Measurements from ENCODE around the gene SCOC. TPM values are rescaled to one million over a fixed set of nuclear protein-coding genes. Genes with fewer than 3 reads are reported as not detected.

Gene SCOC
- total RNA-seq, 1 experiment from 2014 or later: 49.2 TPM

GRCh38 chr4:140374130-140374477 lies 658 bp downstream of the SCOC start:
- POLR2A ChIA-PET: interaction anchor here (0.9 to 4.5 kb wide), 22 partner anchors 9 to 708 kb away, joined by 3 to 52 read pairs (median 6); partner anchors contain the start of genes CLGN, ELMOD2 and MGST2

GRCh38 chr4:140382732-140383131 lies 9.3 kb downstream of the SCOC start:
- CTCF ChIA-PET: interaction anchor here (0.9 to 1.3 kb wide), 2 partner anchors 8 to 23 kb away, joined by 3 read pairs; no protein-coding TSS in a partner anchor
- POLR2A ChIA-PET: interaction anchor here (3.9 kb wide), 1 partner anchor 9 kb away, joined by 23 read pairs; the partner anchor contains the start of gene SCOC
- BruUV-seq (replicated peaks): no TSS peak
- peaks cover 26% of the 10 kb centered on the region for H3K36me3 Mint-ChIP-seq (ENCODE audit: insufficient read depth, unreplicated experiment)
- H3K9me3 Mint-ChIP-seq (ENCODE audit: unreplicated experiment): no peaks in the 10 kb centered on the region
- no peaks in the 10 kb centered on the region for H3K27me3 Mint-ChIP-seq (ENCODE audit: insufficient read depth, unreplicated experiment)
- H3K27ac Mint-ChIP-seq (ENCODE audit: low read depth, unreplicated experiment): no peak overlapping the region
- intact Hi-C loops (cut with micrococcal nuclease): no loop called here
- no peak overlapping the region for H3K4me3 Mint-ChIP-seq (ENCODE audit: unreplicated experiment)
- peaks cover under 1% of the 10 kb centered on the region for H3K4me1 Mint-ChIP-seq (ENCODE audit: insufficient read depth, unreplicated experiment)
- TF ChIP-seq CTCF (IDR thresholded peaks at IDR 0.05; ENCODE audit: unreplicated experiment): no peak
- no peak for DNase-seq (ENCODE audit: unreplicated experiment)

More at GRCh38 chr4:140374130-140374477, 658 bp downstream of the SCOC start:
- Mint-ChIP-seq H3K36me3 (ENCODE audit: insufficient read depth, unreplicated experiment) (no peaks in the 10 kb centered on the region), H3K9me3 (ENCODE audit: unreplicated experiment) (no peaks in the 10 kb centered on the region), H3K4me1 (ENCODE audit: insufficient read depth, unreplicated experiment) (peaks cover 34% of the 10 kb centered on the region), H3K27me3 (ENCODE audit: insufficient read depth, unreplicated experiment) (no peaks in the 10 kb centered on the region), H3K27ac (ENCODE audit: low read depth, unreplicated experiment) (no peak overlapping the region), H3K4me3 (ENCODE audit: unreplicated experiment) (no peak overlapping the region)
- intact Hi-C loops (cut with micrococcal nuclease): loop anchor here (5.0 kb wide), 1 partner anchor 383 kb away; the partner anchor contains the start of gene TBC1D9
- peak; percentile 45 for DNase-seq (ENCODE audit: unreplicated experiment)
- BruUV-seq (replicated peaks): no TSS peak
- CTCF ChIA-PET: interaction anchor here (0.6 to 4.5 kb wide), 10 partner anchors 8 to 487 kb away, joined by 3 to 52 read pairs (median 4); partner anchors contain the start of genes CLGN and ELMOD2
- no peak for TF ChIP-seq CTCF (IDR thresholded peaks at IDR 0.05; ENCODE audit: unreplicated experiment)

GRCh38 chr4:140388015-140388414 lies 14.6 kb downstream of the SCOC start:
- Mint-ChIP-seq H3K4me3 (ENCODE audit: unreplicated experiment) (no peak overlapping the region), H3K4me1 (ENCODE audit: insufficient read depth, unreplicated experiment) (no peaks in the 10 kb centered on the region)

GRCh38 chr4:140395668-140396067 lies 22.2 kb downstream of the SCOC start:
- no peaks in the 10 kb centered on the region for H3K27me3 Mint-ChIP-seq (ENCODE audit: insufficient read depth, unreplicated experiment)
- no peak overlapping the region for H3K4me3 Mint-ChIP-seq (ENCODE audit: unreplicated experiment)
- intact Hi-C loops (cut with micrococcal nuclease): no loop called here
- H3K27ac Mint-ChIP-seq (ENCODE audit: low read depth, unreplicated experiment): no peak overlapping the region
- TF ChIP-seq CTCF (IDR thresholded peaks at IDR 0.05; ENCODE audit: unreplicated experiment): no peak
- no TSS peak for BruUV-seq (replicated peaks)
- ChIA-PET CTCF (no interaction called here), POLR2A (no interaction called here)
- H3K4me1 Mint-ChIP-seq (ENCODE audit: insufficient read depth, unreplicated experiment): no peaks in the 10 kb centered on the region
- no peaks in the 10 kb centered on the region for H3K9me3 Mint-ChIP-seq (ENCODE audit: unreplicated experiment)
- peak; percentile 4 for DNase-seq (ENCODE audit: unreplicated experiment)
- peaks cover 6% of the 10 kb centered on the region for H3K36me3 Mint-ChIP-seq (ENCODE audit: insufficient read depth, unreplicated experiment)

More at GRCh38 chr4:140388015-140388414, 14.6 kb downstream of the SCOC start:
- CTCF ChIA-PET: no interaction called here
- Mint-ChIP-seq H3K27ac (ENCODE audit: low read depth, unreplicated experiment) (no peak overlapping the region), H3K27me3 (ENCODE audit: insufficient read depth, unreplicated experiment) (no peaks in the 10 kb centered on the region), H3K36me3 (ENCODE audit: insufficient read depth, unreplicated experiment) (peaks cover 6% of the 10 kb centered on the region), H3K9me3 (ENCODE audit: unreplicated experiment) (no peaks in the 10 kb centered on the region)
- BruUV-seq (replicated peaks): no TSS peak
- DNase-seq (ENCODE audit: unreplicated experiment): no peak
- no peak for TF ChIP-seq CTCF (IDR thresholded peaks at IDR 0.05; ENCODE audit: unreplicated experiment)
- intact Hi-C loops (cut with micrococcal nuclease): no loop called here
- POLR2A ChIA-PET: interaction anchor here (0.5 to 0.8 kb wide), 2 partner anchors 9 to 15 kb away, joined by 3 read pairs; partner anchors contain the start of gene SCOC
